ENCODE data around the gene SSPN.

- no peak for TF ChIP-seq POLR2A (IDR thresholded peaks at IDR 0.05; ENCODE audit: low read depth, low read length)
- no peak for TF ChIP-seq POLR2AphosphoS5 (IDR thresholded peaks at IDR 0.05; ENCODE audit: low read depth, low read length)
Measured at GRCh38 chr12:26204612-26205289, 9.4 kb downstream of the SSPN start.

All from GM12892 (cell line).